ENCODE data around the gene NCS1. TPM values are rescaled to one million over a fixed set of nuclear protein-coding genes. Genes with fewer than 3 reads are reported as not detected.

Gene NCS1
- total RNA-seq, 2 experiments from 2014 or later = 4.0 to 16.9 TPM

DNA sequence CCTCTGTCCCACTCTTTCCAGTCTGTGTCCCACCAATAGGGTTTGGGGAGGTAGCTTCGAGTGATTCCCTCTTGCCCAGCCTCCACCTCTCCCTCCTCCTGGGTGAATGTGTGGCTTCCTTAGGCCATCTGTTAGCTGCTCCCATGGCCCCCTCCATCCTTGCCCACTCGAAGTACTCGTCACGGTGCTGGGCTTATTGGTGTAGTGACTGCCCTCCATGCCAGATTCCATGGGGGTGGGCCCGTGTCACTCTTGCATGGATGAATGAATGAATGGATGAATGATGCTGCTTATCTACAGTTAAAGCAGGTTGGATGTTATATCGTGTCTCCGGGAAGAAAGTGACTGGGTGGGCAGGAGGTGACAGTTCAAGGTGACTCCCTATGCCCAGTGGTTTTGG, 112.5 kb downstream of the NCS1 start:
- CTCF ChIA-PET = no interaction called here
- no peaks in the 10 kb centered on the region for H3K4me1 Mint-ChIP-seq
- no peak overlapping the region for H3K4me3 Mint-ChIP-seq
- ATAC-seq = no peak
- no peaks in the 10 kb centered on the region for H3K36me3 Mint-ChIP-seq
- no peaks in the 10 kb centered on the region for H3K9me3 Mint-ChIP-seq (ENCODE audit: low read depth)
- no peak for DNase-seq
- H3K27me3 Mint-ChIP-seq = no peaks in the 10 kb centered on the region
- H3K27ac Mint-ChIP-seq = no peak overlapping the region

DNA sequence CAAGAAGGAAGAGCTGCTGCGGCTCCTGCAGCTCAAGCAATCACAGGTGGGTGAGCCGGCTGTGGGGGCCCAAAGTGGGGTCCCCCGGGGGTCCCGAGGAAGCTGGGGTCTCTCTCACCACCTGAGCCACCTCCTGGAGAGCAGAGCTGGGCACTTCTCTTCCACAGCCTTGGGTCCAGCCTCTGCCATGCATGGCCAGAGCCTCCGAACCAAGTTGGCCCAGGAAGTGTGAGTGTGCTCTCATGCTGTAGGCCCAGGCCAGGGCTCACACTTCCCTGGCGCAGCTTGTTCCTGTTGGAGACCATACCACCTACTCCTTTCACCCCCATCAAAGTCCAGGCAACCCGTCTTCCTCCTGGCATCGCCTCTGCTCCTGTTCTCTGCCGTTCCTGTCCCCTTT, 113.1 kb downstream of the NCS1 start:
- Mint-ChIP-seq H3K36me3 (no peaks in the 10 kb centered on the region), H3K4me3 (no peak overlapping the region), H3K9me3 (ENCODE audit: low read depth) (no peaks in the 10 kb centered on the region), H3K27me3 (peaks cover under 1% of the 10 kb centered on the region), H3K4me1 (no peaks in the 10 kb centered on the region), H3K27ac (no peak overlapping the region)
- CTCF ChIA-PET = no interaction called here
- DNase-seq (no peak), ATAC-seq (no peak)

- DNase-seq (no peak), ATAC-seq (no peak)
- no peak overlapping the region for H3K27ac Mint-ChIP-seq
- no peaks in the 10 kb centered on the region for H3K36me3 Mint-ChIP-seq
- H3K9me3 Mint-ChIP-seq (ENCODE audit: low read depth) = no peaks in the 10 kb centered on the region
- CTCF ChIA-PET = interaction anchor here (0.9 kb wide), 1 partner anchor 44 kb away, joined by 3 read pairs; no protein-coding TSS in a partner anchor
- H3K27me3 Mint-ChIP-seq = peaks cover 6% of the 10 kb centered on the region
- H3K4me3 Mint-ChIP-seq = no peak overlapping the region
- no peaks in the 10 kb centered on the region for H3K4me1 Mint-ChIP-seq
These were observed 114.0 kb downstream of the NCS1 start for GRCh38 chr9:130286072-130286770.

Other genes with a start within 250 kb of the NCS1 start
- gene FNBP1, start 129.2 kb upstream of the NCS1 start, total RNA-seq = 100 to 1,000 TPM; 153 to 167 TPM
- gene GPR107, start 118.5 kb upstream of the NCS1 start, total RNA-seq = 10 to 100 TPM; 24.6 to 25.6 TPM
- not detected for gene HMCN2, start 93.4 kb downstream of the NCS1 start, total RNA-seq

All from activated CD8-positive, alpha-beta memory T cell treated with anti-CD3 and anti-CD28 coated beads, Interleukin-2, amount 10 ng/mL, durations not matched to agents 7 days and 5 days (primary cell).